ENCODE measurements around the gene DCLK3.
A peak's percentile ranks its signal among the peaks of the same experiment; 100 is the strongest.

Gene DCLK3

DNA sequence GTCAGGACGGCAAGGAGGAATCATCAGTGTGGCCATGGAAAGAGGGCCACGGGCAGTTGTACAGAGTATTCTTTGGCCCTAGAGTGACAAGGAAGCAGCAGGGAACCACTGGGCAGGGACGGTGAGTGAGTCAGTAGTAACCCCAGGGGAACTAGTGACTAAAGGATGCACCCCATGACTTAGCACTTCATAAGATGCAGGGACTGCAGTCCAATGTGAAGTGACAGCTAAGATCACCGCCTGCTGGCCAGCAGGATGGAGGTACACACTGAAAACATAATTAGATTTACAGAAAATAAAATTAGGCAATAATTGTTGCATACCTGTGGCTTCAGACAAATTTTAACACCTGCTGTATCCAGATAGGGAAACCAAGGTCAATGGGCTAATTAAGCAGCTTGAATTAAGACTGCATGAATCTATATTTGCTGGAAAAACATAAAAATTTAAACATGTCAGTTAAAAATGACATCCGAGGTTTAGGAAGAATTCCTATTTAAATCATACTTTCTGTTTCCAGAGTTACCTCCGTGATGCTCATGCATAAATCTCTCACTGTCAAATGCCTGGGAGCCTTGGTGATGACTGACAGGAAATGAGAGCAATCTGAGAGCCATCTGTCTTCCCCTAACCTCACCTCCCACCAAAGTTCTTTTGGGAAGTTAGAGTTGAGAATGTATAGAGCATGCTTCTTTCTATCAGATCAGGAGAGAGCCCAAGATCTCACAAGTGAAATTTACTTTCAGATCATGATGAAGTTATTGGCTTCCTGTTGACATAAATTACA is 56.5 kb downstream of the DCLK3 start:
- peak; percentile 84 for DNase-seq

- DNase-seq, result no peak
Observed at GRCh38 chr3:36705015-36705414, 59.3 kb downstream of the DCLK3 start.

DNA sequence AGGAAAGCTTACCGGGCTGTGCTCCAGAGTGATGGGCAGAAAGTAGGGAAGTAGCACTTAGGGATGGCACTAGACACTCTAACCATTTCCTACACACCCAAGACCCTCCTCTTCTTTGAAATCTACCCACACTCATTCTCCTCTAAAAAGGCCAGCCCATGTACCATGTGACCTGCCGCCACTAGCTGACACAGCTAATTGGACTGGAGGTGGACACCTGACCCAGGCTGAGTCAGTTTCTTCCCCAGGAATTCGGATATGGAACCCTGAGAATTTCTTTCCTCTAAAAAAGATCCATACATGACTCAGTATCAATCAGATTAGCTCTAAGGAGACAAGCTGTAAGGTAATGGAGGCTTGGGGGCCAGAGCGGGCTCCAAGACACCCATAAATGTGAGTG is 60.1 kb downstream of the DCLK3 start:
- no peak for DNase-seq

DNA sequence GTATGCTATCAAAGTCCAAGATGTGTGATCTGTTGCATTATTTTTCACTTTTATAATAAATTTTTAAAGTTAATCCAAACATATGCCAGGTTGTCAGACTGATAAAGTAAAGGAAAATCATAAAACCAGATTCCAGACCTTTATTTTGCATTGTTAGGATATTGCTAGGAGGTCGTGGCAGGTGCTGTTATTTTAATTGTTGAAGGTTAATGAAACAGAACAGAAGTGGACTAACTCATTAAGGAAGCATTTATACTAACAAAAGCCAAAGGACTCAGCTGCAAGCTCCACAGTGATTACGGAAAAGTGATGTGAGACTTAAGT is 63.1 kb downstream of the DCLK3 start:
- DNase-seq, result no peak

- DNase-seq, result peak; percentile 79
Observed at GRCh38 chr3:36700537-36701248, 63.7 kb downstream of the DCLK3 start.

GRCh38 chr3:36698314-36698713 is 66.0 kb downstream of the DCLK3 start:
- DNase-seq, result no peak

GRCh38 chr3:36697229-36698001 is 66.9 kb downstream of the DCLK3 start:
- no peak for DNase-seq

DNA sequence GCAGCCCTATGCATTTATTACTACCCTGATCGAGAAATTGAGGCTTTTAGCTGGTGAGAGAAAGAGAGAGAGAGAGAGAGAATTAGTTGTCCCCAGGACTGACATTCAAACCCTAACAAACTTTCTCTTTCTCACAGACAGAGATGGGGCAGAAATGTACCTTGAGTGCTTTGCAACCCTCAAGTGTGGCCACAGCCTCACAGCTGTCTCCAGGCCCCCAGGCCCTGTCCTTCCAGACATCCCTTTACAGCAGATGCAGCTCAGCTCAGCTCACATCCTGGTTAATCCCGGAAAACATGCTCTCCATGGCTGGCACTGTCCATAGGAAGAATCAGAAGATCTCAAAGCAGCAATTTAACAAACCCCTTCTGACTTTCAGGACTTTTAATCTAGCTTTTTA is 67.6 kb downstream of the DCLK3 start:
- DNase-seq, result no peak

- peak; percentile 72 for DNase-seq
Observed at GRCh38 chr3:36695769-36696137, 68.6 kb downstream of the DCLK3 start.

DNA sequence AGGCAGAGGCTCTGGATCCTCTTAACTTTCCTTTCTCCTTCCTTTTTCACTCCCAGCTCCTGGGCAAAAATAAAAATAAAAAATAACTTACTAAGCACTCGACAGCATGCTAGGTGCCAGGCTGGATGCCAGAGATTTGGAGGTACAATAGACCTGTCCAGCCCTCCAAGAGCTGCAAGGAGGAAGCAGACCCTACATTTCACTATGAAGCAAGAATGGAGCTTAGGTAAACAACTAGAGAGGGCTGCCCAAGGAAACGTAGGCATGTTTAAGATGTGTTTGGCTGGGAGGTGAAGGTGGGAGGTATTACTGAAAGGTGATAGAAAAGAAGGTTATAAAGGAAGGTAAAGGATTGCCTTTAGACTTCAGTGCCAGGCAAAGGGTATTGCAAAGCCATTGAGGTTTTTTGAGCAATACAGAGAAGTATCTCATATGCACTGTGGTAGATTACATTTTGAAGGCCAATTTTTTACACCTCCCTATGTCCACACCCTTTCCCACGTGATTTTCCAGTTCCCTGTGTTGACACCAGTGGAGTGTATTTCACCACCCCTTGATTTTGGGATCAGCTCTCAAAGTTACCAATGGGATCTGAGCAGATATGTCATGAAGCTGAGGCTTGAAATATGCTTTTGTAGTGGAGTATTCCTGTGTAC is 69.1 kb downstream of the DCLK3 start:
- DNase-seq, result no peak

GRCh38 chr3:36693670-36694069 is 70.7 kb downstream of the DCLK3 start:
- DNase-seq, result no peak

- DNase-seq, result no peak
Observed at GRCh38 chr3:36689560-36689959, 74.8 kb downstream of the DCLK3 start.

GRCh38 chr3:36688815-36689214 is 75.5 kb downstream of the DCLK3 start:
- no peak for DNase-seq

DNA sequence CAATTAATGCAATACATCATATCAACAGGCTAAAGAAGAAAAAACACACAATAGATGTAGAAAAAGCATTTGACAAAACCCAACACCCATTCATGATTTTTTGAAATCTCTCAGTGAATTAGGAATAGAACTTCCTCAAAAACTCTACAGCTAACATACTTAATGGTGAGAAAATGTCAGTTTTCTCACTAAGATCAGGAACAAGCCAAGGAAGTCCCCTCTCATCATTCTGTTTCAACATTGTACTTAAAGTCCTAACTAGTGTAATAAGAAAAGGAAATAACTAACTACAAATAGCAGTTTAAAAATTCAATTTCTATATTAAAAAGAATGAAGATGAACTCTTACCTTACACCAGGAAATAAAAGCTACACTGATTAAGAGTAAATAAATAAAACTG is 77.8 kb downstream of the DCLK3 start:
- no peak for DNase-seq

DNA sequence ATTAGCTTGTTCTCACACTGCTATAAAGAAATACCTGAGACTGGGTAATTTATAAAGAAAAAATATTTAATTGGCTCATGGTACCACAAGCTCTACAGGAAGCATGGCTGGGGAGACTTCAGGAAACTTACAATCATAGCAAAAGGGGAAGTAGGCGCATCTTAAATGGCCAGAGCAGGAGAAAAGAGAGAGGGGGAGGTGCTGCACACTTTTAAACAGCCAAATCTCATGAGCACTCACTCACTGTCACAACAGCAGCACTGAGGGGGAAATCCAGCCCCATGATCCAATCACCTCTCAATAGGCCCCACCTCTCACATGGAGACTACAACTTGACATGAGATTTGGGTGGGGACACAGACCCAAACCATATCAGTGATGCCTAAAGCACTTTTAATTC is 82.5 kb downstream of the DCLK3 start:
- no peak for DNase-seq

- DNase-seq, result no peak
Observed at GRCh38 chr3:36680952-36681351, 83.4 kb downstream of the DCLK3 start.

DNA sequence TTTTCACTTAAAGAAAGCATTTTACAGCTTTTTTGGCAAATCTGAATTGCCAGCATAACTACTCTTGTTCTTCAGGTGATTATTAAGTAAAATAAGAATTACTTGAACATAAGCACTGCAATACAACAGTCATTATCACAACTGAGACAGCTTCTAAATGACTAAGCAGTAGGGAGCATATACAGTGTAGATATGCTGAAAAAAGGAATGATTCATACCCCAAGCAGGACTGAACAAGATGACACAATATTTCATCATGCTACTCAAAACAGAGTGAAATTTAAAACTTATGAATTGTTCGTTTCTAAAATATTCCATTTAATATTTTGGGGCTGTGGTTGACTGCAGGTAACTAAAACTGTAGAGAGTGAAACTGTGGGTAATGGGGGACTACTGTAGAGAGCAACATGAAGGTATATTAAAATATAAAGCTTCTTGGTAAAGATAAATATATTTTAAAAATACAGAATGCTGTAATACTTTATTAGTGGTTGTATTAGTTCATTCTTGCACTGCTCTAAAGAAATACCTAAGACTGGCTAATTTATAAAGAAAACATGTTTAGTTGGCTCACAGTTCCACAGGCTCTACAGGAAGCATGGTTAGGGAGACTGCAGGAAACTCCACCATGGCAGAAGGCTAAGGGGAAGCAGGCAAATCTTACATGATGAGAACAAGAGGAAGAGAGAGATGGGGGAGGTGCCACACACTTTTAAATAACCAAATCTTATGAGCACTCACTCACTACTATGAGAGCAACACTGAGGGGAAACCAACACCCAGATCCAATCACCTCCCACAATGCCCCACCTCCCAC is 84.8 kb downstream of the DCLK3 start:
- peak; percentile 82 for DNase-seq

GRCh38 chr3:36678216-36679013 is 85.9 kb downstream of the DCLK3 start:
- DNase-seq, result peak; percentile 80

DNA sequence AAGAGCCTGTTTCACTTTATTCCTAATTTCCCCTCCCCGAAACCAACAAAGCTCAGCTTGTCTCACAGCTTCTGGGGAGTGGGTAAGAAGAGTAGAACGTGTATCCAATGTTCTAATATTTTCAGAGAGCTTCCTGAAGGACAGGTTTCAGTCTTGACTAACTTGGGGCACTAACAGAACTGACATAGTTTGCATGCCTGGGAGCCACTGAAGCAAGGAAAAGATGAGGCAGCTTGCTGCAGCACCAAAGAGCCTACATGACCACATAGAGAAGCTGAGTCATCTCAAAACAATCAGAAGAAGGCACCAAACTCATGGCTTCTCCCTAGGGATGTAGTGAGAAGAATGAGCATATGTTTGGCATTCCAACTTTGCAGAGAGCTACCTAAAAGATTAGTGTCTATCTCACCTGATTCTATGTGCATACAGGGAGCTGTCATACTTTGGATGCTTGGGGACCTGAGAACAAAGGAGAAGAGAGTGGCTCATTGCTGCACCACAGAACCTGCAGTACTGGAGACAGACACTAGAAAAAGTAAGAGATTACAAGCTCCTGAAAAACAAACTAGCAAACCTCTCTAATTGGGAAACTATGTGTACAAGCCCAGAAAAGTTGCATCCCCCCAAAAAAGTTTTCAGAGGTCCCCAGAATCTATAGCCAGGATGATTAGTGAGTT is 86.9 kb downstream of the DCLK3 start:
- peak; percentile 96 for DNase-seq

DNA sequence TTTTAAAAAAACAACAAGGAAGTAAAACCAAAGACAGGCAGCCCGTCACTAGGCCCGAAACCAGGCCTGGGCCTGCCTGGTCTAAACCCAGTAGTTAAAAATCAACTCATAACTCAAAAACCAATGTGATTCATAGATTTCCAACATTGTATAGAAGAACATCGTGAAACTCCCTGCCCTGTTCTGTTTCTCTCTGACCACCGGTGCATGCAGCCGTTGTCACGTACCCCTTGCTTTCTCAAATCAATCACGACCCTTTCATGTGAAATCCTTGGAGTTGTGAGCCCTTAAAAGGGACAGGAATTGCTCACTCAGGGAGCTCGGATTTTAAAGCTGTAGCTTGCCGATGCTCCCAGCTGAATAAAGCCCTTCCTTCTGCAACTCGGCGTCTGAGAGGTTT is 89.5 kb downstream of the DCLK3 start:
- no peak for DNase-seq

DNA sequence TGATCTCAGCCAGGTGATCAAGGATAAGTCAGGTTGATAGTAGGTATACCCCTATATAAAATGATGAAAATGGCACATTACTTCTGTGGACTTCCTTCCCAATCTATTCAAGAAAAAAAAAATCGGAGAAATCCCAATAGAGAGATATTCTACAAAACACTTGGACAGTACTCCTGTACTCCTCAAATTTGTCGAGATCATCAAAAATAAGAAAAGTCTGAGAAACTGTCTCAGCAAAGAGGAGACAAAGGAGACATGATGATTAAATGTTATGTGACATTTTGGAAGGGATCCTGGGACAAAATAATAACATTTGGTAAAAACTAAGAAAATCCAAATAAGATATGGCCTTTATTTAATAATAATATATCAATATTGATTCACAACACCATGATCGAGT is 94.6 kb downstream of the DCLK3 start:
- no peak for DNase-seq
